KG1 (cell line): ENCODE results near the gene JAZF1.

Experiments used
- DNase-seq: peaks from one replicate; lab custom pipeline; 2025; lab: John Stamatoyannopoulos, UW

The JAZF1 gene

GRCh38 chr7:27966219-27966780 is 214.3 kb downstream of the JAZF1 start:
- DNase-seq, result no peak

- DNase-seq, result no peak
Observed at GRCh38 chr7:27965650-27966049, 214.9 kb downstream of the JAZF1 start.

GRCh38 chr7:27964820-27965219 is 215.8 kb downstream of the JAZF1 start:
- DNase-seq, result no peak

- no peak for DNase-seq
Observed at GRCh38 chr7:27963056-27963455, 217.5 kb downstream of the JAZF1 start.

GRCh38 chr7:27962273-27962672 is 218.3 kb downstream of the JAZF1 start:
- DNase-seq, result no peak

- no peak for DNase-seq
Observed at GRCh38 chr7:27961255-27961654, 219.3 kb downstream of the JAZF1 start.

GRCh38 chr7:27960415-27960814 is 220.2 kb downstream of the JAZF1 start:
- DNase-seq, result no peak

GRCh38 chr7:27958933-27959548 is 221.6 kb downstream of the JAZF1 start:
- no peak for DNase-seq

GRCh38 chr7:27955596-27955995 is 225.0 kb downstream of the JAZF1 start:
- no peak for DNase-seq

- no peak for DNase-seq
Observed at GRCh38 chr7:27955011-27955410, 225.6 kb downstream of the JAZF1 start.

- no peak for DNase-seq
Observed at GRCh38 chr7:27953777-27954176, 226.8 kb downstream of the JAZF1 start.

GRCh38 chr7:27953361-27953760 is 227.2 kb downstream of the JAZF1 start:
- no peak for DNase-seq

GRCh38 chr7:27952456-27953285 is 227.9 kb downstream of the JAZF1 start:
- DNase-seq, result no peak

- DNase-seq, result no peak
Observed at GRCh38 chr7:27950123-27950522, 230.5 kb downstream of the JAZF1 start.

- no peak for DNase-seq
Observed at GRCh38 chr7:27948861-27949260, 231.7 kb downstream of the JAZF1 start.

GRCh38 chr7:27947586-27948278 is 232.9 kb downstream of the JAZF1 start:
- DNase-seq, result no peak

- DNase-seq, result no peak
Observed at GRCh38 chr7:27946351-27946750, 234.2 kb downstream of the JAZF1 start.

- no peak for DNase-seq
Observed at GRCh38 chr7:27945058-27945795, 235.4 kb downstream of the JAZF1 start.

GRCh38 chr7:27944643-27945042 is 236.0 kb downstream of the JAZF1 start:
- DNase-seq, result no peak

GRCh38 chr7:27943241-27943640 is 237.4 kb downstream of the JAZF1 start:
- no peak for DNase-seq

GRCh38 chr7:27942711-27943110 is 237.9 kb downstream of the JAZF1 start:
- DNase-seq, result no peak

GRCh38 chr7:27941522-27941921 is 239.1 kb downstream of the JAZF1 start:
- no peak for DNase-seq
